H1 (cell line): ENCODE data around the gene CA10.

ENCODE experiments used
- BCL11A ChIP-seq, 2 experiments: IDR thresholded peaks; one replicate each; pipeline ENCODE4 v1.6.1; 2011; ENCODE audit warnings: low read depth in 2 of 2, low read length in 2 of 2, mild to moderate bottlenecking in 2 of 2
- CTCF ChIP-seq, 3 experiments: IDR thresholded peaks; 1 replicate in 2 of 3; 2 replicates in 1 of 3; pipeline versions ENCODE4 v1.5.1 to v1.6.1; 2011; ENCODE audit warnings: low read length in 3 of 3, mild to moderate bottlenecking in 3 of 3, inconsistent platforms in 2 of 3, low read depth in 1 of 3, moderate library complexity in 1 of 3; ENCODE audit not compliant: insufficient read depth in 1 of 3; ENCODE audit errors: control extremely low read depth in 1 of 3
- POLR2A ChIP-seq, 2 experiments: IDR thresholded peaks; 1 replicate in 1 of 2; 2 replicates in 1 of 2; pipeline ENCODE4 v1.6.1; 2011; ENCODE audit warnings: low read depth in 2 of 2, low read length in 2 of 2, mild to moderate bottlenecking in 2 of 2; ENCODE audit errors: control extremely low read depth in 1 of 2
- SP1 ChIP-seq: IDR thresholded peaks from 2 replicates; pipeline ENCODE4 v1.6.1; 2011; ENCODE audit warnings: low read depth, low read length
- SRF ChIP-seq: IDR thresholded peaks from 2 replicates; pipeline ENCODE4 v1.6.1; 2011; ENCODE audit warnings: mild to moderate bottlenecking, low read depth, low read length, moderate library complexity
- SUZ12 ChIP-seq: fragments of 200-600 bp; sonication (generic); IDR thresholded peaks from 2 replicates; pipeline ENCODE4 v1.6.1; 2012; ENCODE audit warnings: mild to moderate bottlenecking, inconsistent platforms, low read length, moderate library complexity, mixed read lengths
- USF2 ChIP-seq: IDR thresholded peaks from 2 replicates; pipeline ENCODE4 v1.6.1; 2011; ENCODE audit warnings: low read length, improper control_type of control experiment

- TF ChIP-seq SUZ12 (no peak), POLR2A (IDR thresholded peaks at IDR 0.05; ENCODE audit: control extremely low read depth in 1 of 2, low read depth in 2 of 2, low read length in 2 of 2) (no peak), CTCF (IDR thresholded peaks at IDR 0.05; ENCODE audit: control extremely low read depth in 1 of 3, insufficient read depth in 1 of 3, low read depth in 1 of 3, low read length in 3 of 3) (no peak), SRF (no peak), USF2 (no peak), SP1 (no peak), BCL11A (IDR thresholded peaks at IDR 0.05; ENCODE audit: low read depth in 2 of 2, low read length in 2 of 2) (no peak)
These were observed 546.9 kb downstream of the CA10 start for GRCh38 chr17:51611585-51611984.
